LoVo (cell line): ENCODE results near the gene CCDC59.

Experiments
- DNase-seq: peaks from one replicate; pipeline ENCODE4 v3.0.0-alpha.2; 2016; ENCODE audit warnings: low spot score

The CCDC59 gene

GRCh38 chr12:82314406-82314892 is 43.7 kb downstream of the CCDC59 start:
- DNase-seq: no peak
